H1 (cell line): Measurements from ENCODE around the gene ANKRD40CL. TPM values are rescaled to one million over a fixed set of nuclear protein-coding genes. Genes with fewer than 3 reads are reported as not detected.
A peak's percentile ranks its signal among the peaks of the same experiment; 100 is the strongest.

ENCODE experiments used
- CTCF ChIA-PET: fragments of 300-600 bp; sonication (Branson Sonifier 250); formaldehyde crosslinking; loops from one replicate; lab custom pipeline; 2021; ENCODE audit not compliant: partially characterized antibody; lab: Charles Lee
- POLR2A ChIA-PET: fragments of 300-600 bp; sonication (Branson Sonifier 250); formaldehyde crosslinking; loops from one replicate; lab custom pipeline; 2021; ENCODE audit warnings: inconsistent platforms; ENCODE audit not compliant: partially characterized antibody; lab: Charles Lee
- DNase-seq, 2 experiments: peaks; one replicate each; pipeline versions ENCODE4 v3.0.0 to v3.0.0-alpha.2; 2010 to 2022; ENCODE audit warnings: low spot score in 2 of 2, low read depth in 1 of 2, mixed read lengths in 1 of 2
- FAIRE-seq: peaks from 2 replicates; lab custom pipeline; 2011; peaks lifted over from hg19 to GRCh38; lab: Jason Lieb, UNC
- H2AFZ ChIP-seq: 2 replicates; pipeline ENCODE4 v1.8.1; 2012; ENCODE audit warnings: low read length, inconsistent platforms
- H2AK5ac ChIP-seq: 2 replicates; pipeline ENCODE4 v1.6.1; 2013; ENCODE audit warnings: low read depth, low read length
- H2BK120ac ChIP-seq: replicated peaks from 2 replicates; pipeline ENCODE3; 2013; ENCODE audit warnings: low read depth, low read length, inconsistent platforms
- H2BK12ac ChIP-seq: 2 replicates; pipeline ENCODE4 v1.6.1; 2013; ENCODE audit warnings: low read depth, low read length
- H2BK15ac ChIP-seq: 2 replicates; pipeline ENCODE4 v1.6.1; 2013; ENCODE audit warnings: low read length
- H2BK20ac ChIP-seq: 2 replicates; pipeline ENCODE4 v1.6.1; 2013; ENCODE audit warnings: low read length
- H2BK5ac ChIP-seq: 2 replicates; pipeline ENCODE4 v1.6.1; 2013; ENCODE audit warnings: low read depth, low read length
- H3K14ac ChIP-seq: 2 replicates; pipeline ENCODE4 v1.6.1; 2013; ENCODE audit warnings: inconsistent platforms; ENCODE audit not compliant: insufficient read length
- H3K18ac ChIP-seq: 2 replicates; pipeline ENCODE4 v1.6.1; 2013; ENCODE audit warnings: low read length; ENCODE audit errors: extremely low read depth
- H3K23ac ChIP-seq: 2 replicates; pipeline ENCODE4 v1.6.1; 2013; ENCODE audit warnings: inconsistent platforms; ENCODE audit not compliant: insufficient read length
- H3K23me2 ChIP-seq: 2 replicates; pipeline ENCODE4 v1.6.1; 2013; ENCODE audit warnings: low read depth, low read length
- H3K27ac ChIP-seq: 2 replicates; pipeline ENCODE4 v1.6.1; 2011; ENCODE audit warnings: low read depth, low read length, inconsistent platforms
- H3K27me3 ChIP-seq, 4 experiments: replicated peaks in 1 of 4; 1 replicate in 1 of 4; 2 replicates in 3 of 4; pipeline versions ENCODE4 v1.6.1 to v1.8.1; 2011 to 2013; ENCODE audit warnings: low read length in 3 of 4, mild to moderate bottlenecking in 3 of 4, inconsistent platforms in 2 of 4, mixed read lengths in 2 of 4, moderate library complexity in 1 of 4; ENCODE audit not compliant: control insufficient read depth in 3 of 4, insufficient read depth in 3 of 4; ENCODE audit errors: extremely low read depth in 1 of 4
- H3K36me3 ChIP-seq, 4 experiments: 2 replicates each; pipeline versions ENCODE4 v1.6.1 to v1.8.1; 2011 to 2013; ENCODE audit warnings: mild to moderate bottlenecking in 4 of 4, low read length in 3 of 4, moderate library complexity in 2 of 4, control low read depth in 1 of 4, inconsistent platforms in 1 of 4; ENCODE audit not compliant: insufficient read depth in 4 of 4, control insufficient read depth in 2 of 4
- H3K4ac ChIP-seq: replicated peaks from 2 replicates; pipeline ENCODE3; 2013; ENCODE audit warnings: low read length, low read depth, mixed read lengths, inconsistent platforms; ENCODE audit not compliant: insufficient read length
- H3K4me1 ChIP-seq, 4 experiments: replicated peaks in 1 of 4; 1 replicate in 1 of 4; 2 replicates in 3 of 4; pipeline versions ENCODE4 v1.6.1 to v1.8.1; 2011 to 2013; ENCODE audit warnings: low read length in 3 of 4, inconsistent platforms in 2 of 4, mixed read lengths in 1 of 4; ENCODE audit not compliant: insufficient read depth in 4 of 4, control insufficient read depth in 3 of 4
- H3K4me2 ChIP-seq, 2 experiments: 2 replicates each; pipeline versions ENCODE4 v1.6.1 to v1.8.1; 2011 to 2013; ENCODE audit warnings: low read depth in 2 of 2, low read length in 2 of 2, control low read depth in 1 of 2, inconsistent platforms in 1 of 2, mild to moderate bottlenecking in 1 of 2; ENCODE audit not compliant: insufficient read depth in 1 of 2
- H3K4me3 ChIP-seq, 4 experiments: fragments of 200-600, 300-600 bp in 1 of 4; sonication (generic), shearing (Covaris generic), sonication (Bioruptor Twin) in 1 of 4; 2 replicates each; pipeline versions ENCODE4 v1.5.1 to v1.8.1; 2011 to 2016; ENCODE audit warnings: low read length in 4 of 4, low read depth in 3 of 4, control low read depth in 2 of 4, inconsistent platforms in 2 of 4, mild to moderate bottlenecking in 2 of 4, mixed read lengths in 1 of 4, moderate library complexity in 1 of 4; ENCODE audit not compliant: insufficient read depth in 2 of 4; ENCODE audit errors: extremely low read depth in 1 of 4
- H3K56ac ChIP-seq: replicated peaks from 2 replicates; pipeline ENCODE3; 2013; ENCODE audit warnings: low read depth, mild to moderate bottlenecking, mixed read lengths, low read length, inconsistent platforms; ENCODE audit not compliant: insufficient read length
- H3K79me1 ChIP-seq: 2 replicates; pipeline ENCODE4 v1.6.1; 2013; ENCODE audit warnings: low read depth, low read length, control low read depth
- H3K79me2 ChIP-seq, 2 experiments: 2 replicates each; pipeline versions ENCODE4 v1.6.1 to v1.8.1; 2012 to 2013; ENCODE audit warnings: low read length in 2 of 2, mild to moderate bottlenecking in 2 of 2, inconsistent platforms in 1 of 2; ENCODE audit not compliant: insufficient read depth in 2 of 2, control insufficient read depth in 1 of 2
- H3K9ac ChIP-seq, 4 experiments: replicated peaks in 1 of 4; 1 replicate in 1 of 4; 2 replicates in 3 of 4; pipeline versions ENCODE4 v1.6.1 to v1.8.1; 2011 to 2013; ENCODE audit warnings: low read depth in 3 of 4, low read length in 3 of 4, control low read depth in 2 of 4, mild to moderate bottlenecking in 2 of 4, moderate library complexity in 2 of 4, inconsistent platforms in 1 of 4; ENCODE audit errors: extremely low read depth in 1 of 4
- H3K9me3 ChIP-seq, 2 experiments: 2 replicates each; pipeline versions ENCODE4 v1.6.1 to v1.8.1; 2012 to 2013; ENCODE audit warnings: mild to moderate bottlenecking in 2 of 2, moderate library complexity in 2 of 2, control low read depth in 1 of 2, inconsistent platforms in 1 of 2, low read depth in 1 of 2, low read length in 1 of 2, mixed read lengths in 1 of 2; ENCODE audit not compliant: insufficient read depth in 2 of 2
- H4K20me1 ChIP-seq, 2 experiments: replicated peaks in 1 of 2; 2 replicates each; pipeline versions ENCODE3 to v1.8.1; 2011 to 2013; ENCODE audit warnings: inconsistent platforms in 2 of 2, low read length in 2 of 2, mild to moderate bottlenecking in 1 of 2; ENCODE audit not compliant: insufficient read depth in 2 of 2, control insufficient read depth in 1 of 2
- H4K5ac ChIP-seq: 2 replicates; pipeline ENCODE4 v1.6.1; 2013; ENCODE audit warnings: low read length, low read depth, mixed read lengths, inconsistent platforms; ENCODE audit not compliant: insufficient read length
- H4K8ac ChIP-seq: 2 replicates; pipeline ENCODE4 v1.8.0; 2013; ENCODE audit warnings: mild to moderate bottlenecking, moderate library complexity, low read length, inconsistent platforms; ENCODE audit not compliant: insufficient read depth; ENCODE audit errors: extremely low read depth
- H4K91ac ChIP-seq: replicated peaks from 2 replicates; pipeline ENCODE3; 2013; ENCODE audit warnings: low read length, mixed read lengths, inconsistent platforms; ENCODE audit not compliant: insufficient read length
- ASH2L ChIP-seq: fragments of 200-600, 300-600 bp; sonication (generic); IDR thresholded peaks from one replicate; pipeline ENCODE4 v1.7.1; 2017; ENCODE audit warnings: low read length
- CEBPB ChIP-seq: IDR thresholded peaks from 2 replicates; pipeline ENCODE4 v1.6.1; 2012; ENCODE audit warnings: low read depth, low read length
- CREB1 ChIP-seq: IDR thresholded peaks from 2 replicates; pipeline ENCODE4 v1.6.1; 2012; ENCODE audit warnings: inconsistent platforms
- EGR1 ChIP-seq: IDR thresholded peaks from 2 replicates; pipeline ENCODE4 v1.6.1; 2011; ENCODE audit warnings: low read depth, low read length, borderline replicate concordance
- MAX ChIP-seq: IDR thresholded peaks from 2 replicates; pipeline ENCODE4 v1.6.1; 2012; ENCODE audit warnings: inconsistent platforms
- PHF8 ChIP-seq: fragments of 200-600 bp; sonication (generic); conservative IDR thresholded peaks from 2 replicates; pipeline ENCODE4 v1.7.1; 2012; ENCODE audit warnings: low read depth, mild to moderate bottlenecking, inconsistent platforms, low read length, moderate library complexity
- SIRT6 ChIP-seq: IDR thresholded peaks from one replicate; pipeline ENCODE4 v1.7.1; 2012; ENCODE audit warnings: low read length, inconsistent platforms
- SP4 ChIP-seq: IDR thresholded peaks from 2 replicates; pipeline ENCODE4 v1.6.1; 2012; ENCODE audit warnings: low read length, inconsistent platforms
- TAF1 ChIP-seq: IDR thresholded peaks from 2 replicates; pipeline ENCODE4 v1.6.1; 2011; ENCODE audit warnings: mild to moderate bottlenecking, low read depth, low read length
- TBP ChIP-seq: IDR thresholded peaks from 2 replicates; pipeline ENCODE4 v1.6.1; 2011; ENCODE audit warnings: low read depth, low read length, improper control_type of control experiment
- YY1 ChIP-seq: IDR thresholded peaks from 2 replicates; pipeline ENCODE4 v1.6.1; 2011; ENCODE audit warnings: low read depth, mild to moderate bottlenecking, low read length
- WGBS, 2 experiments: shearing (Covaris generic) in 1 of 2; methylation state at CpG; one replicate each; pipeline versions ENCODE4 v1.1.6 to v1.1.7; 2013 to 2015; ENCODE audit warnings: low lambda C conversion rate in 2 of 2, mixed read lengths in 2 of 2, inconsistent platforms in 1 of 2, low coverage in 1 of 2, missing lambda C conversion rate in 1 of 2; ENCODE audit not compliant: insufficient replicate concordance in 2 of 2, insufficient coverage in 1 of 2, insufficient read length in 1 of 2; ENCODE audit errors: extremely low coverage in 1 of 2, missing lambda C conversion rate in 1 of 2; 5-methylcytosine and 5-hydroxymethylcytosine counted together
- polyA plus RNA-seq, 7 experiments: library from polyadenylated mRNA; depleted of rRNA in 3 of 7; stranded (reverse) in 5 of 7; unstranded in 2 of 7; fragments of >200 nt in 5 of 7; fragments of 200-250 nt in 2 of 7; gene quantifications; 1 replicate in 5 of 7; 2 replicates in 1 of 7; 4 replicates in 1 of 7; pipeline versions ENCODE4 v1.2.1 to v1.2.3, GENCODE V29; 2011 to 2013; ENCODE audit warnings: missing spikeins in 2 of 7, mixed read lengths in 2 of 7
- total RNA-seq: library from RNA; stranded (reverse); fragmentation: NEBNext Ultra II Directional; extraction: Animal tissue kit (Norgen Biotek cat#: 25700); gene quantifications from 2 replicates; pipeline ENCODE4 v1.2.1, GENCODE V29; 2021
- TF ChIP-seq, protein P1 (sequence below): IDR thresholded peaks from 2 replicates; pipeline ENCODE4 v1.6.1; 2011; ENCODE audit warnings: low read length, improper control_type of control experiment

Gene ANKRD40CL
- total and polyA plus RNA-seq, 2 of the 8 experiments (the other 6 are each of a cell fraction or from before 2014, with no cell fraction given) = not detected

DNA sequence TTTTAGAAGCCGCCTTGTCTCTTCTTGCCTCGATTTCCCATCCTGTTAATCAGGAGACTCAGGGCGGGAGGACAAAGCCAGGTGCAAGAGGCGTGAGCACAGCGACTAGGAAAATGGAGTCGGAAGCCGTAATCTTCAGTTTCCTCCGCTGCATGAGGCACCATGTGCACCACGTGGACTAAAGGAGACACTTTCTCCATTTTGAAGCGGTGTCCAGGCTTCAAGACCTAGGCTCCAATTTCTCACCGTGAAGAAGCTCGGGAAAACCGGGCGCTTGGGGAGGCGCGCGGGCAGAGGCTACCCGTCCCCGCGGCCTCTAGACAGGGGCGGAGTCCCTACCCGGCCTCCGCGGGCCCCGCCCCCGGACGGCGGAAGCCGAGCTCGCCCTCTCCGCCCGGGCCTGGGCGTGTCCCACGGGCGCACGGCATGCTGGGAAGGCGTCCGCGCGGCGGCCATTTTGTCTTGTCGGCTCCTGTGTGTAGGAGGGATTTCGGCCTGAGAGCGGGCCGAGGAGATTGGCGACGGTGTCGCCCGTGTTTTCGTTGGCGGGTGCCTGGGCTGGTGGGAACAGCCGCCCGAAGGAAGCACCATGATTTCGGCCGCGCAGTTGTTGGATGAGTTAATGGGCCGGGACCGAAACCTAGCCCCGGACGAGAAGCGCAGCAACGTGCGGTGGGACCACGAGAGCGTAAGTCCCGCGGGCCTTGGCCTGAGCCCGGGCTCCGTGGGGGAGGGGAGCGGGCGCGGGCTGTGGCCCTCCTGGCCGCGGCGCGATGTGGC lies 48.0 kb downstream of the ANKRD40CL start, which contains the start of gene LUC7L3:
Gene LUC7L3, plus strand, starts transcription at position 460 of the 780 bp plus-strand sequence. Its CDS starts 130 bp downstream, at position 590.
- H3K9me3 ChIP-seq = no peaks in the 10 kb centered on the region
- no peak within 1 kb of the TSS for H3K23ac ChIP-seq
- H4K20me1 ChIP-seq = peaks cover 13 to 23% of the 10 kb centered on the region in 2 experiments
- peak within 1 kb of the TSS; percentile 11; the same call in 1 of the 2 replicates for H2BK12ac ChIP-seq
- H3K4ac ChIP-seq = peak within 1 kb of the TSS; percentile 92
- H3K23me2 ChIP-seq = no peaks in the 10 kb centered on the region
- H3K4me3 ChIP-seq = peak within 1 kb of the TSS; percentile 60 to 95 (median 94)
- H3K27ac ChIP-seq = peak within 1 kb of the TSS; percentile 99
- FAIRE-seq = no peak
- CTCF ChIA-PET = no interaction called here
- peak within 1 kb of the TSS; percentile 87 for H3K14ac ChIP-seq
- peak within 1 kb of the TSS; percentile 97 for H4K91ac ChIP-seq
- H2BK20ac ChIP-seq = no peak within 1 kb of the TSS
- peak within 1 kb of the TSS; percentile 98 for H2BK5ac ChIP-seq
- H3K27me3 ChIP-seq = no peaks in the 10 kb centered on the region
- peak within 1 kb of the TSS; percentile 75 to 92 for H3K4me2 ChIP-seq
- H2AK5ac ChIP-seq = no peak within 1 kb of the TSS; the same call in 1 of the 2 replicates
- H3K9ac ChIP-seq = peak within 1 kb of the TSS; percentile 94 to 100 (median 98)
- H4K8ac ChIP-seq = peak within 1 kb of the TSS; percentile 100
- H3K79me1 ChIP-seq = no peaks in the 10 kb centered on the region
- H2BK15ac ChIP-seq = no peak within 1 kb of the TSS
- POLR2A ChIA-PET = interaction anchor here (0.6 to 3.5 kb wide), 26 partner anchors 9 to 447 kb away, joined by 3 to 34 read pairs (median 4); partner anchors contain the start of genes ANKRD40, NME2 and TOB1
- H2AFZ ChIP-seq = no peak within 1 kb of the TSS; the same call in 1 of the 2 replicates
- H2BK120ac ChIP-seq = no peak within 1 kb of the TSS
- peak within 1 kb of the TSS; percentile 91 for H3K56ac ChIP-seq
- peak; percentile 73 to 97 for DNase-seq
- 0 out of 8 replicates have a peak, but pooled peaks cover 0 to 3% (median 0%) of the 10 kb centered on the region in 4 experiments for H3K36me3 ChIP-seq
- H4K5ac ChIP-seq = peak within 1 kb of the TSS; percentile 98
- H3K4me1 ChIP-seq = peaks cover 0 to 8% (median 2%) of the 10 kb centered on the region in 4 experiments; a peak in 3 of 7 replicates
- H3K18ac ChIP-seq = peak within 1 kb of the TSS; percentile 99
- peaks cover 45 to 49% of the 10 kb centered on the region in 2 experiments for H3K79me2 ChIP-seq
- WGBS, 2 experiments = 5% methylated on average over 62 of the region's 76 CpGs; no CpG with 5 or more reads in 1 of the 2 experiments
- TF ChIP-seq EGR1 = peak; percentile 68; the same call in 1 of the 2 replicates
- TF ChIP-seq, protein P1, sequence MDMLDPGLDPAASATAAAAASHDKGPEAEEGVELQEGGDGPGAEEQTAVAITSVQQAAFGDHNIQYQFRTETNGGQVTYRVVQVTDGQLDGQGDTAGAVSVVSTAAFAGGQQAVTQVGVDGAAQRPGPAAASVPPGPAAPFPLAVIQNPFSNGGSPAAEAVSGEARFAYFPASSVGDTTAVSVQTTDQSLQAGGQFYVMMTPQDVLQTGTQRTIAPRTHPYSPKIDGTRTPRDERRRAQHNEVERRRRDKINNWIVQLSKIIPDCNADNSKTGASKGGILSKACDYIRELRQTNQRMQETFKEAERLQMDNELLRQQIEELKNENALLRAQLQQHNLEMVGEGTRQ = no peak
- no peak for TF ChIP-seq SIRT6
- peak; percentile 93 for TF ChIP-seq MAX
- TF ChIP-seq CEBPB = no peak
- peak; percentile 99 for TF ChIP-seq PHF8
- TF ChIP-seq YY1 = peak; percentile 98
- TF ChIP-seq TAF1 = peak; percentile 96
- TF ChIP-seq CREB1 = peak; percentile 46
- TF ChIP-seq ASH2L = peak; percentile 93
- peak; percentile 88 for TF ChIP-seq TBP
- TF ChIP-seq SP4 = 0 out of 2 replicates have a peak, but pooled peaks have one; percentile 57
